Glomerular visceral epithelial cell (primary cell): ENCODE results near the gene GSE1.

Experiments
- DNase-seq: peaks from one replicate; pipeline ENCODE4 v3.0.0-alpha.2; 2016; ENCODE audit errors: extremely low spot score

The GSE1 gene

DNA sequence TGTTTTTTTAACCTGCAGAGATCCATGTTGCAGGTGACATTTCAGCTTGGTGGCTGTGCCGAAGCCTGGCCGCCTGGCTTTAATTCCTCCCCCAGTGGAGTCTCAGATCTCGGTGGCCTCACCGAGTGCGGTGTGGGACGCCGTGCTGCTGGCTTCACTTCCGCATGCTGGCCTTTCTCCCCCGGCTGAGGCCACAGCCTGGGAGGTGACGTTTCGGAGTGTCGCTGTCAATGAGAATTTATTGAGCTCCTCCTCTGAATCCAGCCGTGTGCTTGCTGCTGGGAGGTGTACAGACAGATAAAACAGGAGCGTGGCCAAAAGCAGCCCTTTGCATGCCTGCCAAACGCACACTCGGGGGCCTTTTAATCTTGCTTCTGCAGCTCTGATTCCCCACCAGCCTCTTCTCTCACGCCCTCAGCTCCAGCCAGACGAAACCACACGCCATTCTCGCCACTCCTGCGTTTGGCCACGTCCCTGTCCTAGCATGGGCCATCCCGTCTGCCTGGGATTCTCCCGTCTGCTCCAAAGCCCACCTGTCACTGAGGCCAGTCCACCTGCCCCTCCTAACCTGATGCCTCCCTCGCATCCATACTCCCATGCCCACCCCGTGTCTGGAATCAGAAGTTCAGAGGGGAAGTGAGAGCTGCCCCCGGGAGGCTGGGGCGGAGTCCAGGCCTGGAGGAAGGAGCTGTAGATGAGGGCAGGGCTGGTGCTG is 3.6 kb downstream of the GSE1 start:
- DNase-seq = no peak

DNA sequence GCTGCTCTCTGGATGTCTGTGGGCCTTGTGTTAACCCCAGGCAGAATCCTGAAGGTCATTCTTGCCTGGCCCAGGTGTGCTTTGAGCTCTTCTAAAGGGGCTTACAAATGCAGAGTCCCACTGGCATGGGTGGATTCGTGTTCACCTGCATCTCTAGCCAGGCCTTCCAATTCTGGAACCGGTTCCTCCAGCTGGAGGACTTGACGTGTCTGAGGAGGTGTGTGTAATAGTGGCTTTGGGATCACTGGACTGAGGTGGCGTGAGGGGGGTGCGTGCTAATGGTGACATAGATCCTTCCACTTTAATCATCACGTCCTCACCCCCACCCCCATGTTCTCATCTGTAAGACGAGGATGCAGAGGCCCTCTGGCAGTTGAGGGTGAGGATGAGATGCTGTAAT is 4.8 kb downstream of the GSE1 start:
- no peak for DNase-seq

DNA sequence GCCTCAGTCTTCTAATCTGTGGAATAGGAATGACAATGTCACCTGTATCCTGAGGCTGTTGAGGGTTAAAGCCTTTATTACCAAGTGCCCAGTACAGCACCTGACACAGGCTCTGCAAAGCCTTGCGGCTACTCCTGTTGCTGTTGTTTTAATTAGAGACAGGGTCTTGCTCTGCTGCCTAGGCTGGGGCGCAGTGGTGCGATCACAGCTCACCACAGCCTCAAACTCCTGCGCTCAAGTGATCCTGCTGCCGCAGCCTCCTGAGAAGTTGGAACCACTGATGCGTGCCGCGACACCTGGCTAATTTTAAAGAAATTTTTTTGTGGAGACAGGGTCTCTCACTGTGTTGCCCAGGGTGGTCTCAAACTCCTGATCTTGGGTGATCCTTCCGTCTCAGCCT is 5.4 kb downstream of the GSE1 start:
- DNase-seq = no peak

DNA sequence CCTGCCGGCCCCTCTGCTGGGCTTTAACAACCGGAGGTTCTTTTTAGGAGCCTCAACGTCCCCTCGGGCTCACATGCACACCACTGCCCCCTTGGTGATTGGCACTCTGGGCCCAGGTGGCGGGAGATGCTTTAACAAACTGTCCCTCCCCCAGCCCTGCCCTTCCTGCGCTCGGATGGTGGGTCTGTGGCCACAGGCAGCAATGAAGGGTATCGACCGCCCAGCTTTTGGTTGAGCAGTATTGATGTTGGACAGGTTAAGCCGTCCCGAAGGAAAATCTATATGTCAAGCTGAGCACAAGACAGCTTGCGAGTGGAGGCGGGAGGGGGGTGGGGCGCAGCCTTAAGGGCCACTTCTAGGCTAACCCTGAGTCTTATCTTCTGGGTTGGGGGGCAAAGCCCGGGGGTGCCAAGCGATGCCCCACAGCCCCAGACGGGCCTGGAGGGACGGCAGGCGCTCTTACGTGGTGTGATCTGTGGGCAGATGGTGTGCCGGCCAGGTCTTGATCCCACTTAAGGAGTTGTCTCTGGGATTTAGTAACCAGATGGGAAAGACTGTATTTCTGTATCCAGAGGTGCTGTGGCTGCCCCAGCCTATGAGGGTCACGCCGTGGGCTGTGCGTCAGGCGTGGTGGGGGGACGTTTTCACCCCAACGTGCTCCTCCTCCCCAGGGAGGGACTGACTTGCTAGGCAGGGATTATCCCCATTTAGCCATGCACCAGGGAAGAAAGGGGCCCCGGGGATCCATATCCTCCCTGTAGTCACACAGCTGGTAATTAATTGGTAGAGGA is 6.2 kb downstream of the GSE1 start:
- DNase-seq = no peak

DNA sequence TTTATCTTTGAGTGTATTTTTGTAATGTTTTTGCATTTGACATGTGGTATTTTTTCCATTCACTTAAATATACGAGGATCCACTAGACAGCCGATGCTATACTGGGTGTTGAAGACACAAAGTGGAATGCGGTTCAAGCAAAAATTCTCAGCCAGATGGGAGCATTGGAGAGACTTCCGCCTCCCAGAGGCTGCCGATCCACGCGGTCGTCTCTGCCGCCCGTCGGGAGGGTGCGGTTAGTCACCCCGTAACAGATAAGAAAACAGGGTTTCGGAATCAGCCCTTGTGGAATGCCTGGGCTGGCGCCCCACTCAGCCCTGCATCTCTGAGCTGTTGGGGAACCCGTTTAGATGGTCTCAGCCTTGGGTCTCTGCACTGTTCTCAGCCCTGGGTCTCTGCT is 7.3 kb downstream of the GSE1 start:
- no peak for DNase-seq

DNA sequence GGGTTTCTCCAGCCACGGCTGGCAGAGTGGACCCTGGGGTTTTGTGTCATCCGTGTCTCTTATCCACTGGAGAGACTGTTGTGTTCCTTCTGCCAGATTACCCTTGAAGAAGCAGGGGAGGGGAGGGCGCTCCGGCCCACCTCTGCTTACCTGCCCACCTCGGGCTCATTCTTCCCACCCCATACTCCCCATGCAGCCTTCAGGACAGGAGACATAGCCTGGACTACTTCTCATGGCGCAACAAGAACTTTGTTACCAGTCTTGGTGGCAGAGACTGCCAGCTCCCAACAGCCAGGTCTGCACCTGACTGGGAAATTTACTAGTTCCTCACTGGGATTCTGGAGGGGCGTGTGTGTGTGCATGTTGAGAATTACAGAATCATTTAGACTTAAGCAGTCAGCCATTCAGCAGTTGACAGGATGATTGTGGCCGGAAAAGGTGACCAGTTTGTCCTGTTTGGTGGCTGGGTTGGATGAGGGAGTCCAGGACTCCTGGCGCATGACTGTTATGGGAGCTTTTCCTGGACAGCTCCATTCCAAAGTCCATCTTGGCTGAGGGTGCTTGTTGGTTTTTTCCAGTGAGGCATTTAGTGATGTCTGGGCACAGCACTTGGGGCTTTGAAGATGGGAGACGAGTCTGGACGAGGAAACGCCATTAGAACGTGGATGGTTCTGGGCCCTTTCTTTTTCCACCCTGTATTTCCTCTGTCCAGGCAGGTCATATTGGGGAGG is 8.7 kb downstream of the GSE1 start:
- no peak for DNase-seq

DNA sequence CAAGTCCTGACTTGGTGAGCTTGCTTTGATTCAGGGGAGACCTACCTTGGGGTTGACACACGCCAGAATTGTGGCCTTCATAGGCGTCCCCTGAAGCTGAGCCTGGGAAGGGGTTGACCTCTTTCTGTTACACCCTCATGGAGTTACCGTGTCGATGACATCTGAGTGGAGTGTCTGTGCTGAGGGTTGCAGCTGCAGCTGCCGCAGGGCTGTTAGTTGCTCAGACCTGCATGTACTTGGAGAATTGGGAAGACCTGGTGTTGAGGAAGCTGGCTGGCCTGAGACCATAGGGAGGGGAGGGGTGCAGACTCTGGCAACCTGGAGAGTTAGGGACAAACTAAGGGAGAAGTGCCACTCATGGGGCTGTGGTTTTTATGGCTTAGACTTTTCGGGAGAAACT is 9.6 kb downstream of the GSE1 start:
- DNase-seq = no peak

DNA sequence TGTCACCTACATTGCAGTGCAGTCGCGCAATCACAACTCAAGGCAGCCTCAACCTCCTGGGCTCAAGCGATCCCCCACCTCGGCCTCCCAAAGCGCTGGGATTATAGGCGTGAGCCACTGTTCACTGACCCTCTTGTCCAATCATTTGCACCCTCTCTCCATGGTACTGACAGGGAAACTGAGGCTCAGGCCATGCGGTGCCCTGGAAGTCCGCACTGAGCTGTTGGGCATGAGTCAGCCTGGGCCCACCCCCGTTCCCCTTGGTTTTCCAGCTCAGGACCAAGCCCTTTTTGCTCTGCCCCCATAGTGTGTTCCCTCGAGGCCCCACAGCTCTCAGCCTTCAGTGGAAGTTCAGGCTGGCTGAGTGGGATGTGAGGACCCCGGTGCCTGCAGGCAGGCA is 10.1 kb downstream of the GSE1 start:
- no peak for DNase-seq

DNA sequence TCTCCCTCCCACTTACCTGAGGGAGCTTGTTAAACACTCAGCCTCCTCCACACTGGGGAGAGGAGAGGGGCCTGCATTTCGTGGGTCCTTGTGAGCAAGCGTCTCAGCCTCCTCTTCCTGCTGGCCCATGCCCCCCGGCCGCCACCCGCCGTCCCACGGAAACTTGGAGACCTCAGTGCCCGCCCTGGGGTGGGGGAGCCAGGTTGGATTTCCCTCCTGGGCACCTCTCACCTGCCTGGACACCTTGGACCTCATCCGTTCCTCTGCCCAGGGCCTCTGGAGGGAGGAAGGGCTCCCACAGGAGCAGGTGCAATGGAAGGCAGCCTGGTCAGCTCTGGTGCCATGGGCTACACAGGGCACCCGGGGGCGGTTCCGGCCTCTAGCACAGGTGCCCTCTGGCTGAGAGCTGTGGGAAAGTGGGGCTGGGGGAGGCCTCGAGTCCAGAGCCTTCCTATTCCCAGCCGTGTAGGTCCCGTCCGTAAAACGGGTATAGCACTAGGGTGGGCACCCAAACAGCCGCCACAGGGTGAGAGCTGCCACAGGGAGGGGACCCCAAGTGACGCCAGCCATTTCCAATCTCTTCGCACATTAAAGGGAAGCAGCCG is 11.0 kb downstream of the GSE1 start:
- DNase-seq = no peak

DNA sequence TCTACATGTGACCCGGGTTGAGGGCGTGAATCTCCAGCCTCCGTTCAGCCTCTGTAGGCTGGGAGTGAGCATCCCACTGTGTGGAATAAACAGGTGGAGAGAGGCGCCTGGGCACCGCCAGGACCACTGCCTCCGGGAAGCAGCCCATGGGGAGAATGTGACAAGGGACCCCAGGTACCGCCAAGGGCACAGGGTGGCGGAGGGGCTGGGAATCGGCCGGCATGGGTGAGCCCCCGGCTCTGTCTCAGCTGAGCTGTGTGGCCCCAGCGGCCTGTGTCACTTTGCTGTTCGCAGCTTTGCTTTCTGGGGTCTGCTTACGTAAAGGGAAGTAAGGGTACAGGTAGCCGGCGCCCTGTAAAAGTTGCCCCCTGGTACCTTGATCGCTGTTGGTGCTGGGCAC is 11.5 kb downstream of the GSE1 start:
- no peak for DNase-seq

DNA sequence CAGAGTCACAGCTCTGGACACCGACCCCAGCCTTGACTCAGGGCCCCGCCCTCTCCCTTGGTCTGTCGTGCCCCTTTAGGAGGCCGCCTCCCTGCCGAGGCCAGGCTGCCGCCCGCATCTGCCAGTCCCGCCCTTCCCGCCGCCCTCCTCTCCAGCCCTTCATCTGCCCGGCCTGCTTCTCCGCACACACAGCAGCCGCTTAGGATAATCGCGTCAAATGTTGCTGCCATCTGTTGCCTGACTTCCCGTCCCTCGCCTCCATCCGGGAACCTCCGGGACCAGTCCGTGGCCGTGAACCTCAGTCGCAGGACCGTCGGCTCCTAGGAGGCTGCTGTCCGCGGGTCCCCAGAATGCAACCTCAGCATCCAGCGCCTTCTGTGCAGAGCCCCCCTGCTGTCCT is 11.9 kb downstream of the GSE1 start:
- no peak for DNase-seq

DNA sequence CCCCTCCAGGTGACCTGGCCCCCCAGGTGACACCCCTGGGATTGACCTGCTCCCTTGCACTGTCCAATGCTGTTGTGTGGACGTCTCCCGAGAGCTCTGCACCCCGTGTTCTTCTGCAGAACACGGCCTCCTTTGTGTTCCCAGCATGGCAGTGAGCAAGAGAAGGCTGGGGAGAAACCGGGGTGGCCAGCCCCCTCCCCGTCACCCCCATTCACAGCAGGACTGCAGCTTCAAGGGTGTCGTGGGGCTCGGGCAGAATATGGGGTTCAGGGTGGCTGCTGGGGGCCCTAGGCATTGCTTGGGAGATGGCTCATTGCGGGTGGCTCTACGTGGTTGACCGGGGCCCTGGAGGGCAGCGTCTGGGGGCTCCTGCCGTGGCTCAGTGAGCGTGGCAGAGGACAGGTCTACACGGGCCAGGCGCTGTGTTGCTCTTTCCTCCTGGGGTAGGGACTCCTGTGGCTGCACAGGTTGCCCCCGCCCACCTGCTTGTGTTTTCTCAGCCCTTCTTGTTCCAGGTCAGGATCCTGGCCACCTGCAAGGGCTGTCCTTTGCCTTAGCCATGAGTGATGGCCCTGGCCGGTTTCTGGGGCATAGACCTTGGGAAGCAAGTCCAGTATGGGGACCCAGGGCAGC is 12.5 kb downstream of the GSE1 start:
- no peak for DNase-seq

DNA sequence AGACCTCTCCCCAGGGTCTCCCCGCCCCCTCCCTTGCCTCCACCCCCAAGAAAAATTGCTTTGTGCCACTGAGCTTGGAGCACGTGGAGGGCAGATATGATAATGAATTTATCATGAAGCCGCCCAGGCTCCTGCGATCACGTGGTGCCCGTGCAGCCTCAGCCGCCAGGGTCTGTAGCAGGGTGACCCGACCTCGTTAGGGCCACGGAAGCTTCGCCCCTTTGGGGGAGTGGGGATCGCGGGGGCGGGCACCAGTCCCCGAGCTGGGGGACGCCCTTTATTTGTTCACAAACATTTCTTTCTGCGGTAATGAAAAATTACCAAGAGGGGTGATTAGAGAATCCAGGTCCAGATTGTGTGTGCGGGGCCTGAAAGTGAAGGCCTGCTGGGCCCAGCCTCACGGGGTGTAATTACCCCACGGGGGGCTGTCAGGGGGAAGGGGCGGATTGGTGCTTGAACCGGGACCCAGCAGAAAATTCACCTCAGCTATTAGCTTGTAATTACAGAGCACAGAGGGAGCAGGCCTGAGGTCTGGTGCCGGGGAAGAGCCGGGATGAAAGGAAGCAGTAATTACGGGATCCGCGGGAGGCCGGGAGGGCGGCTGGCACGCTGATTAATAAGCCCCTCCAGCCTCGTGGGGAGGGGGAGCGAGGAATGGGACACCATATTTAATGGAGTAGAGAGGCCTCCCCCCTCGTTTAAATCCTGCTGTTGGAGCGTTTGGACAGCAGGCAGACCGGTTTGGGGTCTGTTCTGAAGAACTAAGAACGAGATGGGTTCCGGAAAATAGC is 13.3 kb downstream of the GSE1 start:
- no peak for DNase-seq

DNA sequence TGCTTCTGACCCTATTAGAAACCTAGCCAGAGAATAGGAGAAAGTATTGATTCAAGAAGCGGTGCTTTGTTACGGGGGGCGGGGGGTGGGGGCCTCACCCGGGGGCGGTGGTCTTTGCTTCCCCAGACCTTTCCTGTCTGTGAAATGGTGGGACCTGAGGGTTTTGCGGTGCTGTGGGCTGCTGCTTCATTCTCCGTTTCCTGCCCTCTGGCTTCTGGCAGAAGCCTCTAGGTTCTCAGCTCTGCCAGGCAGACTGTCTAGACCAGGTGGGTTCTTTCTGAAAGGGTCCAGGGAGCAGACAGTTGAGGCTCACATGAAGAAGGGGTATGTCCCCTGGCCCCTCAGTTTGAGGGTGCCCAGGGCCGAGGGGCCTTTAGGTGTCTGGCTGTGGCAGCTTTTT is 14.0 kb downstream of the GSE1 start:
- DNase-seq = no peak

DNA sequence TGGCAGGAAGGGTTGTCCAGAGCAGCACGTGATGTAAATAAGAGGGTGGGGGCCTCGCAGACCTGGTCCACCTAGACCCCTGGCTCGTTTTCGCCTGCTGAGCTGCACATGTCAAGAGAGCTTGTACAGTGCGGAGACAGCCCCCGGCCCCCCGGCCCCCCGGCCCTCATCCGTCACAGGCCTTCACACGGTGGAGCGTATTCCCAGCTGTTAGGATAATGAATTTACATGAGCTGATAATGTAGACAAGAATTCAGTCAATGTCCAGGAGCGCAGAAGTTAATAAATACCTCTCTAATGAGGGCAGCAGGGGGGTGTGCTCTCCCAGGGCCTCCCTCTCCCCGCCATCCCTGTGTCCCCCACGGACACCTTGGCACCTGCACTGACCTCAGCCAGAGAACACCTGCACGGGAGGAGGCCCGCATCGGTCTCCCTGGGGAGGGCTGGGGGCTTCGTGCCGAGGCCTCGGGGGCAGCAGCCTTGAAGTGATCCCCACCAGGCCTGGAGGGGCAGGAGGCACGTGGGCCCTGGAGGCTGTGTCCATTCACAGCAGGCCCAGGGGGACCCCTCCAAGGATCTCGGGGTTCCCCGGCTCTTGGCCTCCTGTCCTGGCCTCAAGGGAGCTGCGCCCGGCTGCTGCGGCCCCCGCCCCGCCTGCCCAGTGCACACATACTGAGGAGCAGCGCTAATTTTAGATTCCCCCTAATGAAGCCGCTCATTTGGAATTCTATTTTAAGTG is 14.6 kb downstream of the GSE1 start:
- no peak for DNase-seq

DNA sequence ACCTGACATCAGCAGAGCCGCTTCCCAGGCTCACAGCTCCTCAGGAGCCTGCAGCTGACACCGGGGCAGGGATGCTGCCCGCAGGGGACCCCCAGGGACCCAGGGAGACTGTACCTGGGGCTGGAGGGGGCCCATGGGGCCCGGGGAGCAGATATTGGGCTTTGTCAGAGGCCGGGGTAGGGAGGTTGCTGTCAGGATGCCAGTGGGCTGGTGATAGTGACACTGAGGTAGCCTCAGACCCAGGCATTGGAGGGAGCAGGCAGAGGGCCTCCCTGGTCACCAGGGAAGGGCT is 15.1 kb downstream of the GSE1 start:
- DNase-seq = no peak

DNA sequence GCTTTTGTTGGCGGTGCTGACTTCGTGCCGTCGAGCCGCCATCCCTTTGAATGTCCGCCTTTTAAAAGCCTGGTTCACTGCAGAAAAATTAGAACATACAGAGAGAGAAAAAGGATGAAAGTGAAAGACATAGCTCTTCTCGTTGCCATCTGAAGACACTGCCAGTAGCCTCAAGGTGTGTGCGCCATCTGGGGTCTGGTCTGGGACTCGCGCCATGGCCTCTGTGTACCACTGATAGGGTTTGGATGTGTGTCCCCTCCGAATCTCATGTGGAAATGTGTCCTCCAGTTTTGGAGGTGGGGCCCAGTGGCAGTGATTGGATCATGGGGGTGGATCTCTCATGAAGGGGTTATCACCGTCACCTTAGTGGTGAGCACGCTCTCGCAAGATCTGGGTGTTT is 15.5 kb downstream of the GSE1 start:
- DNase-seq = no peak

DNA sequence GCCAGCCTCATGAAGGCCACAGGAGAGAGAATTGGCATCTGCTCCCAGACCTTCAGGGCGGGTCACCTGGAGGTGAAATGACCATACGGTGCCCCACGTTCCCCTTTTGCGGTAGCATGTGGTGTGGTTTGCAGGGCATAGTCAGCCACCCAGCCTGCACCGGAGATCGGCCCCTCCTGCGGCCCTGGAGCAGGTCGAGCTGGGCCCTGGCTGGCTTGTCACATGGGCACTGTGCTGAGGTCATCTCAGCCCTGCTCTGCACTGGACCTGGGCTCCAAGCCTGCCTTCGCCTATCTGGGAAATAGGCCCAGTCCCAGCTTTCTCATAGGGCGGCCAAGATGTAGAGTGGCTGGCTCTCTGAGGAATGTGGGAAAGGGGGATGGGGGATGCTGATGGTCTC is 16.2 kb downstream of the GSE1 start:
- no peak for DNase-seq

DNA sequence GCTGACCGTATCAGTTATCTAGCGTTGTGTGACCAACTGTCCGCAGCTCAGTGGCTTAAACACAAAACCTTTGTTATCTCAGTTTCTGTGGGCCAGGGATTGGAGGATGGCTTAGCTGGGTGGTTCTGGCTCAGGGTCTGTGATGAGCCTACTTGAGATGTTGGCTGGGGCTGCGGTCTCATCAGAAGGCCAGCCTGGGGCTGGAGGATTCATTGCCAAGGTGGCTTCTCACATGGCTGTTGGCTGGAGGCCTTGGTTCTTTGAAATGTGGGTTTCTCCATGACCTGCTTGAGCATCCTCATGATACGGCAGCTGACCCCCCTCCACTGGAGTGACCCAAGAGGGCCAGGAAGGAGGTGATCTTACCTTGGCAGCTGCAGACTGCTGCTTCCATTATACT is 16.7 kb downstream of the GSE1 start:
- no peak for DNase-seq

DNA sequence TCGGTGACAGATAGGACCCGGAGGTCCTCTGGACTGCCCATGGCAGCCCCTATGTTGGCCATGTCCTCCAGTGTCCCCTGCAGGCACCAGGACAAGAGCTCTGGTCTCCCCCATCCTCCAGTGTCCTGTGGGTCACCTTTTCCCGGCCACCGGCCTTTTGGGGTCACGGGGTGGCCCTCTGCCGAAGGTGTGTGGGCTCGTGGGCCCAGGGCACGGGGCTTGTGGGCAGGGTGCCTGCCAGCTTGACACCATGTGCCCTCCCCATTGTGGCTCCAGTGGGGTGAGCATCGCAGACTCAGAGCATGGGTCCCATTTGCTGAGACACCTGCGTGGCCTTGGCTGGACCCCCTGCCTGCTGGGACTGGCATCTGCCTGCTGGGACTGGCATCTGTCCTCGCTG is 18.1 kb downstream of the GSE1 start:
- DNase-seq = no peak
